ENCODE results near the gene ALKBH4. TPM values are rescaled to one million over a fixed set of nuclear protein-coding genes. Genes with fewer than 3 reads are reported as not detected.
A peak's percentile ranks its signal among the peaks of the same experiment; 100 is the strongest.

Gene ALKBH4
- total and polyA plus RNA-seq, 7 donors, result 8.0 to 26.7 (median 10.2) TPM

- DNase-seq, result no peak
- H3K36me3 ChIP-seq, result peaks cover 0 to 52% (median 24%) of the 10 kb centered on the region in 4 donors
- H3K4me1 ChIP-seq, result peaks cover 0 to 10% (median 8%) of the 10 kb centered on the region in 4 donors
- TF ChIP-seq POLR2A (IDR thresholded peaks at IDR 0.05) (no peak), POLR2AphosphoS5 (IDR thresholded peaks at IDR 0.05) (no peak), EP300 (IDR thresholded peaks at IDR 0.05) (no peak), CTCF (IDR thresholded peaks at IDR 0.05) (no peak)
- H3K27ac ChIP-seq, result peak overlapping the region in 2 of 4 donors; percentile 32 to 47
- no peak overlapping the region for H3K4me3 ChIP-seq
- WGBS, 2 donors, result 71 to 86% methylated on average over 5 of the region's 5 CpGs
- H3K9me3 ChIP-seq, result no peaks in the 10 kb centered on the region
- intact Hi-C loops (cut with DNase I), result no loop called here
- no peaks in the 10 kb centered on the region for H3K27me3 ChIP-seq
Observed at GRCh38 chr7:102427019-102427405, 37.7 kb downstream of the ALKBH4 start.

GRCh38 chr7:102426268-102427018, 38.2 kb downstream of the ALKBH4 start:
- Histone ChIP-seq H3K4me3 (no peak overlapping the region), H3K36me3 (peaks cover 0 to 55% (median 25%) of the 10 kb centered on the region in 4 donors)
- no peak for DNase-seq

GRCh38 chr7:102425639-102426267, 38.9 kb downstream of the ALKBH4 start:
- peak overlapping the region in 2 of 4 donors; percentile 47 to 49 for H3K27ac ChIP-seq
- WGBS, 2 donors, result 46 to 75% methylated on average over 25 of the region's 25 CpGs
- intact Hi-C loops (cut with DNase I), result no loop called here

More at GRCh38 chr7:102426268-102427018, 38.2 kb downstream of the ALKBH4 start:
- intact Hi-C loops (cut with DNase I), result no loop called here
- Histone ChIP-seq H3K27ac (peak overlapping the region in 3 of 4 donors; percentile 32 to 49 (median 47)), H3K9me3 (no peaks in the 10 kb centered on the region), H3K4me1 (peaks cover 0 to 4% (median 2%) of the 10 kb centered on the region in 4 donors), H3K27me3 (no peaks in the 10 kb centered on the region)
- TF ChIP-seq POLR2AphosphoS5 (IDR thresholded peaks at IDR 0.05) (no peak), CTCF (IDR thresholded peaks at IDR 0.05) (no peak), POLR2A (IDR thresholded peaks at IDR 0.05) (no peak), EP300 (IDR thresholded peaks at IDR 0.05) (no peak)
- WGBS, 2 donors, result 51 to 80% methylated on average over 16 of the region's 16 CpGs

GRCh38 chr7:102424787-102425218, 39.9 kb downstream of the ALKBH4 start:
- H3K4me3 ChIP-seq, result no peak overlapping the region

More at GRCh38 chr7:102425639-102426267, 38.9 kb downstream of the ALKBH4 start:
- Histone ChIP-seq H3K9me3 (no peaks in the 10 kb centered on the region), H3K27me3 (no peaks in the 10 kb centered on the region), H3K36me3 (peaks cover 0 to 62% (median 28%) of the 10 kb centered on the region in 4 donors), H3K4me3 (no peak overlapping the region), H3K4me1 (no peaks in the 10 kb centered on the region)
- TF ChIP-seq POLR2A (IDR thresholded peaks at IDR 0.05) (no peak), CTCF (IDR thresholded peaks at IDR 0.05) (no peak), EP300 (IDR thresholded peaks at IDR 0.05) (no peak), POLR2AphosphoS5 (IDR thresholded peaks at IDR 0.05) (peak in 1 of 4 donors; percentile 15)
- no peak for DNase-seq

More at GRCh38 chr7:102424787-102425218, 39.9 kb downstream of the ALKBH4 start:
- TF ChIP-seq POLR2AphosphoS5 (IDR thresholded peaks at IDR 0.05), result no peak
- TF ChIP-seq EP300 (IDR thresholded peaks at IDR 0.05), result no peak
- no peak for TF ChIP-seq POLR2A (IDR thresholded peaks at IDR 0.05)
- no peak for TF ChIP-seq CTCF (IDR thresholded peaks at IDR 0.05)
- no peaks in the 10 kb centered on the region for H3K27me3 ChIP-seq
- intact Hi-C loops (cut with DNase I), result no loop called here
- H3K27ac ChIP-seq, result no peak overlapping the region
- H3K36me3 ChIP-seq, result peaks cover 0 to 71% (median 30%) of the 10 kb centered on the region in 4 donors
- no peak for DNase-seq
- no peaks in the 10 kb centered on the region for H3K9me3 ChIP-seq
- H3K4me1 ChIP-seq, result no peaks in the 10 kb centered on the region
- 74 to 81% methylated on average over 13 of the region's 13 CpGs for WGBS, 2 donors

Measured in sigmoid colon (tissue), 7 donors.